ENCODE results near the gene FOXL3. TPM values are rescaled to one million over a fixed set of nuclear protein-coding genes. Genes with fewer than 3 reads are reported as not detected.

FOXL3 gene
- total RNA-seq, 4 donors from 2014 or later, result not detected

GRCh38 chr7:256981-257646 lies 32.9 kb upstream of the FOXL3 start:
- Histone ChIP-seq H3K27me3 (no peaks in the 10 kb centered on the region), H3K9me3 (no peaks in the 10 kb centered on the region), H3K36me3 (peaks cover 0 to 58% of the 10 kb centered on the region in 2 donors), H3K27ac (no peak overlapping the region), H3K4me3 (no peak overlapping the region), H3K4me1 (peaks cover 0 to 4% of the 10 kb centered on the region in 2 donors)
- DNase-seq (no peak), ATAC-seq (no peak)
- in situ Hi-C loops (cut with MboI; ENCODE audit: low sequenced_read_pairs in 4 of 4), result no loop called here
- TF ChIP-seq, protein P1, sequence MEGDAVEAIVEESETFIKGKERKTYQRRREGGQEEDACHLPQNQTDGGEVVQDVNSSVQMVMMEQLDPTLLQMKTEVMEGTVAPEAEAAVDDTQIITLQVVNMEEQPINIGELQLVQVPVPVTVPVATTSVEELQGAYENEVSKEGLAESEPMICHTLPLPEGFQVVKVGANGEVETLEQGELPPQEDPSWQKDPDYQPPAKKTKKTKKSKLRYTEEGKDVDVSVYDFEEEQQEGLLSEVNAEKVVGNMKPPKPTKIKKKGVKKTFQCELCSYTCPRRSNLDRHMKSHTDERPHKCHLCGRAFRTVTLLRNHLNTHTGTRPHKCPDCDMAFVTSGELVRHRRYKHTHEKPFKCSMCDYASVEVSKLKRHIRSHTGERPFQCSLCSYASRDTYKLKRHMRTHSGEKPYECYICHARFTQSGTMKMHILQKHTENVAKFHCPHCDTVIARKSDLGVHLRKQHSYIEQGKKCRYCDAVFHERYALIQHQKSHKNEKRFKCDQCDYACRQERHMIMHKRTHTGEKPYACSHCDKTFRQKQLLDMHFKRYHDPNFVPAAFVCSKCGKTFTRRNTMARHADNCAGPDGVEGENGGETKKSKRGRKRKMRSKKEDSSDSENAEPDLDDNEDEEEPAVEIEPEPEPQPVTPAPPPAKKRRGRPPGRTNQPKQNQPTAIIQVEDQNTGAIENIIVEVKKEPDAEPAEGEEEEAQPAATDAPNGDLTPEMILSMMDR (IDR thresholded peaks at IDR 0.05 in 4 of 5, conservative IDR thresholded peaks at IDR 0.05 in 1 of 5), result no peak
- no peak for TF ChIP-seq POLR2A (IDR thresholded peaks at IDR 0.05)
- intact Hi-C loops (cut with DNase I; ENCODE audit: low total_unique reads), result no loop called here

- in situ Hi-C loops (cut with MboI; ENCODE audit: low sequenced_read_pairs in 4 of 4), result no loop called here
- H3K36me3 ChIP-seq, result peaks cover 0 to 53% of the 10 kb centered on the region in 2 donors
- DNase-seq (no peak), ATAC-seq (no peak)
- H3K4me3 ChIP-seq, result no peak overlapping the region
- no peaks in the 10 kb centered on the region for H3K27me3 ChIP-seq
- peaks cover 0 to 4% of the 10 kb centered on the region in 2 donors for H3K4me1 ChIP-seq
- TF ChIP-seq, protein P1 (IDR thresholded peaks at IDR 0.05 in 4 of 5, conservative IDR thresholded peaks at IDR 0.05 in 1 of 5), result no peak
- no peak for TF ChIP-seq POLR2A (IDR thresholded peaks at IDR 0.05)
- no peak overlapping the region for H3K27ac ChIP-seq
- H3K9me3 ChIP-seq, result no peaks in the 10 kb centered on the region
- intact Hi-C loops (cut with DNase I; ENCODE audit: low total_unique reads), result no loop called here
Observed at GRCh38 chr7:257647-257992, 32.4 kb upstream of the FOXL3 start.

DNA sequence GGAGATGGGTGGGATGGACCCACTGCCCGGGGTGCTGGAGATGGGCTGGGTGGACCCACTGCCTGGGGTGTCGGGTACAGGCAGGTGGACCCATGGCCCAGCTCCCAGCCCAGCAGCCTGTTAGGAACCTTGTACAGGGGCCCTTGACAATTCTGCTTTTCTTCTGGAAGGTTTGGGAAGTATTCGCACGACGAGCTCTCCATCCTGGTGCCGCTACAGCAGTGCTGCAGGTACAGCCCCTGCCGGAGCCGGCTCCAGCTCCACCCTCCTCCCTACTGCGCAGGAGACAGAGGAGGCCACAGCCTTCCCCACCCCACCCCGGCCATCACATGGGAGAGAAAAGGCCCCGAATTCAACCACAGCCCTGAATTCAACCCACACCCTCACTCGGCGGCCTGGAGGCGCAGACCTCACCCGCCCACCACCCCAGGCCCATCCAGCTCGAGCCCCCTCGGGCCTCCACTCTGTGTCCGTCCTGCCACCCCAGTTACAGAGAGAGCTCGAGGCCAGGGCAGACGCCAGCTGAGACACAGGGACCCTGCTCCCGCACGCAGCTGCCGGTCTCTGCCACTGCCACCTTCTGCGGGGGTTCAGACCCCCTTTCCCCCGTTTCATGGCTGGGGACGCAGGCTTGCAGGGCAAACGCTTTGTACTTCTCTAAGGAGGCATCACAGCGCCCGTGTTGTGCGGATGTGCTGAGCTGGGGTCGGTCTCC lies 31.3 kb upstream of the FOXL3 start:
- Histone ChIP-seq H3K9me3 (no peaks in the 10 kb centered on the region), H3K4me3 (no peak overlapping the region), H3K36me3 (peaks cover 0 to 53% of the 10 kb centered on the region in 2 donors), H3K27me3 (no peaks in the 10 kb centered on the region), H3K4me1 (peaks cover 0 to 1% of the 10 kb centered on the region in 2 donors), H3K27ac (no peak overlapping the region)
- DNase-seq (no peak), ATAC-seq (no peak)
- TF ChIP-seq POLR2A (IDR thresholded peaks at IDR 0.05), result no peak
- TF ChIP-seq, protein P1 (IDR thresholded peaks at IDR 0.05 in 4 of 5, conservative IDR thresholded peaks at IDR 0.05 in 1 of 5), result no peak
- intact Hi-C loops (cut with DNase I; ENCODE audit: low total_unique reads) (no loop called here), in situ Hi-C loops (cut with MboI; ENCODE audit: low sequenced_read_pairs in 4 of 4) (no loop called here)

GRCh38 chr7:259191-259505 lies 30.8 kb upstream of the FOXL3 start:
- TF ChIP-seq POLR2A (IDR thresholded peaks at IDR 0.05), result no peak
- TF ChIP-seq, protein P1 (IDR thresholded peaks at IDR 0.05 in 4 of 5, conservative IDR thresholded peaks at IDR 0.05 in 1 of 5), result no peak
- H3K27me3 ChIP-seq, result no peaks in the 10 kb centered on the region
- no peak overlapping the region for H3K27ac ChIP-seq
- H3K36me3 ChIP-seq, result peaks cover 0 to 53% of the 10 kb centered on the region in 2 donors
- no peaks in the 10 kb centered on the region for H3K4me1 ChIP-seq
- in situ Hi-C loops (cut with MboI; ENCODE audit: low sequenced_read_pairs in 4 of 4), result no loop called here
- DNase-seq, result no peak
- no peak overlapping the region for H3K4me3 ChIP-seq
- H3K9me3 ChIP-seq, result no peaks in the 10 kb centered on the region
- intact Hi-C loops (cut with DNase I; ENCODE audit: low total_unique reads), result no loop called here
- no peak for ATAC-seq
